ENCODE data around the gene PSMD3.
"Not testable (repeated sequence)": the region's sequence is repeated elsewhere in the genome, so short reads cannot be mapped to it uniquely, and the experiment has no call there.

Gene PSMD3

GRCh38 chr17:39939106-39939505 is 41.5 kb upstream of the PSMD3 start:
- H3K4me3 ChIP-seq (ENCODE audit: low read depth, low read length) = no peak overlapping the region
- DNase-seq (ENCODE audit: low read depth) = no peak
- TF ChIP-seq CTCF (IDR thresholded peaks at IDR 0.05; ENCODE audit: control insufficient read depth, extremely low read depth, insufficient read depth) = no peak

GRCh38 chr17:39939588-39940419 is 40.8 kb upstream of the PSMD3 start:
- no peak overlapping the region for H3K4me3 ChIP-seq (ENCODE audit: low read depth, low read length)
- peak; percentile 30 for TF ChIP-seq CTCF (IDR thresholded peaks at IDR 0.05; ENCODE audit: control insufficient read depth, extremely low read depth, insufficient read depth)
- DNase-seq (ENCODE audit: low read depth) = no peak

GRCh38 chr17:39943702-39944392 is 36.8 kb upstream of the PSMD3 start:
- TF ChIP-seq CTCF (IDR thresholded peaks at IDR 0.05; ENCODE audit: control insufficient read depth, extremely low read depth, insufficient read depth) = no peak
- H3K4me3 ChIP-seq (ENCODE audit: low read depth, low read length) = no peak overlapping the region
- DNase-seq (ENCODE audit: low read depth) = no peak

- no peak for TF ChIP-seq CTCF (IDR thresholded peaks at IDR 0.05; ENCODE audit: control insufficient read depth, extremely low read depth, insufficient read depth)
- H3K4me3 ChIP-seq (ENCODE audit: low read depth, low read length) = no peak overlapping the region
These were observed 36.3 kb upstream of the PSMD3 start for GRCh38 chr17:39944393-39944711.

GRCh38 chr17:39946551-39947330 is 33.9 kb upstream of the PSMD3 start:
- H3K4me3 ChIP-seq (ENCODE audit: low read depth, low read length) = no peak overlapping the region
- TF ChIP-seq CTCF (IDR thresholded peaks at IDR 0.05; ENCODE audit: control insufficient read depth, extremely low read depth, insufficient read depth) = no peak
- no peak for DNase-seq (ENCODE audit: low read depth)

More at GRCh38 chr17:39944393-39944711, 36.3 kb upstream of the PSMD3 start:
- DNase-seq (ENCODE audit: low read depth) = no peak

GRCh38 chr17:39948489-39948828 is 32.1 kb upstream of the PSMD3 start:
- DNase-seq (ENCODE audit: low read depth); H3K4me3 ChIP-seq (ENCODE audit: low read depth, low read length): not testable (repeated sequence)

- no peak for TF ChIP-seq CTCF (IDR thresholded peaks at IDR 0.05; ENCODE audit: control insufficient read depth, extremely low read depth, insufficient read depth)
- no peak overlapping the region for H3K4me3 ChIP-seq (ENCODE audit: low read depth, low read length)
- no peak for DNase-seq (ENCODE audit: low read depth)
These were observed 31.6 kb upstream of the PSMD3 start for GRCh38 chr17:39949028-39949427.

Measured in LNCaP clone FGC (cell line).